ENCODE data around the gene COX7A2L. TPM values are rescaled to one million over a fixed set of nuclear protein-coding genes. Genes with fewer than 3 reads are reported as not detected.
A peak's percentile ranks its signal among the peaks of the same experiment; 100 is the strongest.

COX7A2L gene
- total and polyA plus RNA-seq, 4 donors, result 55.0 to 102 (median 77.0) TPM

DNA sequence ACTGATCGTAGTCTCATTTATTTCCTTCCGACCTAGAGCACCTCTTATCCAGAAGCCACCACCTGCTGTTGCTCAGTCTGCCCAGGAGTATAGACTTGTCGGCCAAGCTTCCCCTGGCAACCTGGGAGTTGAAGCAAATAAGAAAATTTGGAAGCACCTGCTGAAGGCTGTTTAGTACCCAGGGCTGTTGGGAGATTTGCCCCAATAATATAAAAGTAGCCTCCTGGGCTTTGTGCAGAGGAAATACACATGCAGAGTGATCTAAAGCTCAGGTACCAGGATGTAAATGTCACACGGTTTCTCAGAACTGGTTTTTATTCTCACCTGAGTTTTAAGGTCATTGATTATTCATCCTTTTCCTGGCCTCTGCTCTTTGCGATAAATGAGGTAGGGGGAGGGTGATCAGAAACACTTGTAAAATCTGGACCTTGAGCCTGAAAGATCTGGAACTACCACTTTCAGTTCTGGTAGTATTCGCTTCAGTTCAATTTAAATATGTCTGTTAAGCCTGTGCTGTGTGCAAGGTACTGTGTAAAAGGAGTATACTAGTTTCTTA, 789 bp upstream of the COX7A2L start:
- Histone ChIP-seq H3K9ac (ENCODE audit: low read depth in 1 of 2, low read length in 2 of 2) (peak overlapping the region; percentile 71 to 74), H3K9me3 (ENCODE audit: control insufficient read depth in 4 of 4, low read length in 3 of 4) (no peaks in the 10 kb centered on the region), H3K27ac (ENCODE audit: low read depth in 1 of 2, low read length in 2 of 2) (peak overlapping the region; percentile 94 to 99), H3K4me1 (ENCODE audit: control insufficient read depth in 4 of 4, insufficient read depth in 4 of 4, low read length in 3 of 4) (peaks cover 9 to 39% (median 31%) of the 10 kb centered on the region in 4 donors), H3K27me3 (ENCODE audit: control insufficient read depth in 4 of 4, insufficient read depth in 4 of 4, low read length in 3 of 4) (no peaks in the 10 kb centered on the region), H3K4me3 (ENCODE audit: low read depth in 1 of 3, low read length in 3 of 3) (peak overlapping the region; percentile 41 to 59 (median 45)), H3K36me3 (ENCODE audit: control insufficient read depth in 4 of 4, insufficient read depth in 3 of 4, low read depth in 1 of 4, low read length in 3 of 4) (no peaks in the 10 kb centered on the region)
- WGBS, result 7% methylated on average over 6 of the region's 6 CpGs
- no peak for DNase-seq (ENCODE audit: low spot score)
- TF ChIP-seq HNF4A (conservative IDR thresholded peaks at IDR 0.05) (peak; percentile 56 to 72), EGR1 (IDR thresholded peaks at IDR 0.05; ENCODE audit: low read depth in 2 of 2) (no peak), RAD21 (IDR thresholded peaks at IDR 0.05) (no peak), GABPA (IDR thresholded peaks at IDR 0.05 in 1 of 2, conservative IDR thresholded peaks at IDR 0.05 in 1 of 2) (no peak), FOXA2 (IDR thresholded peaks at IDR 0.05) (no peak), TAF1 (conservative IDR thresholded peaks at IDR 0.05) (peak; percentile 19), SP1 (IDR thresholded peaks at IDR 0.05) (peak; percentile 37), NR2F2 (IDR thresholded peaks at IDR 0.05) (no peak)
- TF ChIP-seq, protein P1, sequence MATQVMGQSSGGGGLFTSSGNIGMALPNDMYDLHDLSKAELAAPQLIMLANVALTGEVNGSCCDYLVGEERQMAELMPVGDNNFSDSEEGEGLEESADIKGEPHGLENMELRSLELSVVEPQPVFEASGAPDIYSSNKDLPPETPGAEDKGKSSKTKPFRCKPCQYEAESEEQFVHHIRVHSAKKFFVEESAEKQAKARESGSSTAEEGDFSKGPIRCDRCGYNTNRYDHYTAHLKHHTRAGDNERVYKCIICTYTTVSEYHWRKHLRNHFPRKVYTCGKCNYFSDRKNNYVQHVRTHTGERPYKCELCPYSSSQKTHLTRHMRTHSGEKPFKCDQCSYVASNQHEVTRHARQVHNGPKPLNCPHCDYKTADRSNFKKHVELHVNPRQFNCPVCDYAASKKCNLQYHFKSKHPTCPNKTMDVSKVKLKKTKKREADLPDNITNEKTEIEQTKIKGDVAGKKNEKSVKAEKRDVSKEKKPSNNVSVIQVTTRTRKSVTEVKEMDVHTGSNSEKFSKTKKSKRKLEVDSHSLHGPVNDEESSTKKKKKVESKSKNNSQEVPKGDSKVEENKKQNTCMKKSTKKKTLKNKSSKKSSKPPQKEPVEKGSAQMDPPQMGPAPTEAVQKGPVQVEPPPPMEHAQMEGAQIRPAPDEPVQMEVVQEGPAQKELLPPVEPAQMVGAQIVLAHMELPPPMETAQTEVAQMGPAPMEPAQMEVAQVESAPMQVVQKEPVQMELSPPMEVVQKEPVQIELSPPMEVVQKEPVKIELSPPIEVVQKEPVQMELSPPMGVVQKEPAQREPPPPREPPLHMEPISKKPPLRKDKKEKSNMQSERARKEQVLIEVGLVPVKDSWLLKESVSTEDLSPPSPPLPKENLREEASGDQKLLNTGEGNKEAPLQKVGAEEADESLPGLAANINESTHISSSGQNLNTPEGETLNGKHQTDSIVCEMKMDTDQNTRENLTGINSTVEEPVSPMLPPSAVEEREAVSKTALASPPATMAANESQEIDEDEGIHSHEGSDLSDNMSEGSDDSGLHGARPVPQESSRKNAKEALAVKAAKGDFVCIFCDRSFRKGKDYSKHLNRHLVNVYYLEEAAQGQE (IDR thresholded peaks at IDR 0.05), result no peak
- TF ChIP-seq, protein P2, sequence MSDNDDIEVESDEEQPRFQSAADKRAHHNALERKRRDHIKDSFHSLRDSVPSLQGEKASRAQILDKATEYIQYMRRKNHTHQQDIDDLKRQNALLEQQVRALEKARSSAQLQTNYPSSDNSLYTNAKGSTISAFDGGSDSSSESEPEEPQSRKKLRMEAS (IDR thresholded peaks at IDR 0.05), result no peak
- TF ChIP-seq, protein P3, sequence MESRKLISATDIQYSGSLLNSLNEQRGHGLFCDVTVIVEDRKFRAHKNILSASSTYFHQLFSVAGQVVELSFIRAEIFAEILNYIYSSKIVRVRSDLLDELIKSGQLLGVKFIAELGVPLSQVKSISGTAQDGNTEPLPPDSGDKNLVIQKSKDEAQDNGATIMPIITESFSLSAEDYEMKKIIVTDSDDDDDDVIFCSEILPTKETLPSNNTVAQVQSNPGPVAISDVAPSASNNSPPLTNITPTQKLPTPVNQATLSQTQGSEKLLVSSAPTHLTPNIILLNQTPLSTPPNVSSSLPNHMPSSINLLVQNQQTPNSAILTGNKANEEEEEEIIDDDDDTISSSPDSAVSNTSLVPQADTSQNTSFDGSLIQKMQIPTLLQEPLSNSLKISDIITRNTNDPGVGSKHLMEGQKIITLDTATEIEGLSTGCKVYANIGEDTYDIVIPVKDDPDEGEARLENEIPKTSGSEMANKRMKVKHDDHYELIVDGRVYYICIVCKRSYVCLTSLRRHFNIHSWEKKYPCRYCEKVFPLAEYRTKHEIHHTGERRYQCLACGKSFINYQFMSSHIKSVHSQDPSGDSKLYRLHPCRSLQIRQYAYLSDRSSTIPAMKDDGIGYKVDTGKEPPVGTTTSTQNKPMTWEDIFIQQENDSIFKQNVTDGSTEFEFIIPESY (IDR thresholded peaks at IDR 0.05), result no peak

DNA sequence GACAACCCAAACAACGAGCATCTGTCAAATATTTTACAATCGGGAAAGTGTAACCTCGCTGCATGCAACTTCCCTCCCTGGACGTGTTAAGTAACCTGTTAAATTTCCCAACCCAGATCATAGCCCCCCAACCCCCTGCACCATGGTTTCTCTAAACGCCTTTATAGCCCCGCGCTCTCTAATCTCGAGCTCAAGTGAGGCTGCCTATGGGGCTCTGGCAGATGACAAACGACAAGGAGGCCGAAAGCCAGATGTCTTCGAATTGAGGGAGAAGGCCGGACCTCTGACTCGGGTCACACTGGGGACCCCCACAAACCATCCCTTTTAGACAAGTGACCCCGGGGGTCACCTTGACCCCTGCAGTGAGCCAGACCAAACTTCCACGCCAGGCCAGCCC, 526 bp downstream of the COX7A2L start:
- H3K4me3 ChIP-seq (ENCODE audit: low read depth in 1 of 3, low read length in 3 of 3), result peak overlapping the region; percentile 80 to 91 (median 88)
- H3K9ac ChIP-seq (ENCODE audit: low read depth in 1 of 2, low read length in 2 of 2), result peak overlapping the region; percentile 93
- H3K27ac ChIP-seq (ENCODE audit: low read depth in 1 of 2, low read length in 2 of 2), result peak overlapping the region; percentile 94 to 99
- DNase-seq (ENCODE audit: low spot score), result no peak
- H3K36me3 ChIP-seq (ENCODE audit: control insufficient read depth in 4 of 4, insufficient read depth in 3 of 4, low read depth in 1 of 4, low read length in 3 of 4), result no peaks in the 10 kb centered on the region
- TF ChIP-seq FOXA2 (IDR thresholded peaks at IDR 0.05), result no peak
- TF ChIP-seq, protein P3 (IDR thresholded peaks at IDR 0.05), result no peak
- TF ChIP-seq FOXA1 (IDR thresholded peaks at IDR 0.05), result no peak
- TF ChIP-seq, protein P4, sequence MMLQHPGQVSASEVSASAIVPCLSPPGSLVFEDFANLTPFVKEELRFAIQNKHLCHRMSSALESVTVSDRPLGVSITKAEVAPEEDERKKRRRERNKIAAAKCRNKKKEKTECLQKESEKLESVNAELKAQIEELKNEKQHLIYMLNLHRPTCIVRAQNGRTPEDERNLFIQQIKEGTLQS (IDR thresholded peaks at IDR 0.05), result no peak
- no peak for TF ChIP-seq HNF4G (IDR thresholded peaks at IDR 0.05)
- no peak for TF ChIP-seq HNF4A (conservative IDR thresholded peaks at IDR 0.05)
- no peak for TF ChIP-seq NR2F2 (IDR thresholded peaks at IDR 0.05)
- no peak for TF ChIP-seq RXRA (IDR thresholded peaks at IDR 0.05)
- TF ChIP-seq SP1 (IDR thresholded peaks at IDR 0.05), result no peak
- TF ChIP-seq, protein P5, sequence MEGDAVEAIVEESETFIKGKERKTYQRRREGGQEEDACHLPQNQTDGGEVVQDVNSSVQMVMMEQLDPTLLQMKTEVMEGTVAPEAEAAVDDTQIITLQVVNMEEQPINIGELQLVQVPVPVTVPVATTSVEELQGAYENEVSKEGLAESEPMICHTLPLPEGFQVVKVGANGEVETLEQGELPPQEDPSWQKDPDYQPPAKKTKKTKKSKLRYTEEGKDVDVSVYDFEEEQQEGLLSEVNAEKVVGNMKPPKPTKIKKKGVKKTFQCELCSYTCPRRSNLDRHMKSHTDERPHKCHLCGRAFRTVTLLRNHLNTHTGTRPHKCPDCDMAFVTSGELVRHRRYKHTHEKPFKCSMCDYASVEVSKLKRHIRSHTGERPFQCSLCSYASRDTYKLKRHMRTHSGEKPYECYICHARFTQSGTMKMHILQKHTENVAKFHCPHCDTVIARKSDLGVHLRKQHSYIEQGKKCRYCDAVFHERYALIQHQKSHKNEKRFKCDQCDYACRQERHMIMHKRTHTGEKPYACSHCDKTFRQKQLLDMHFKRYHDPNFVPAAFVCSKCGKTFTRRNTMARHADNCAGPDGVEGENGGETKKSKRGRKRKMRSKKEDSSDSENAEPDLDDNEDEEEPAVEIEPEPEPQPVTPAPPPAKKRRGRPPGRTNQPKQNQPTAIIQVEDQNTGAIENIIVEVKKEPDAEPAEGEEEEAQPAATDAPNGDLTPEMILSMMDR (IDR thresholded peaks at IDR 0.05; ENCODE audit: low read depth, low read length, missing input control), result no peak
- TF ChIP-seq RAD21 (IDR thresholded peaks at IDR 0.05), result no peak
- TF ChIP-seq, protein P1 (IDR thresholded peaks at IDR 0.05), result no peak
- TF ChIP-seq TAF1 (conservative IDR thresholded peaks at IDR 0.05), result no peak
- TF ChIP-seq YY1 (IDR thresholded peaks at IDR 0.05), result no peak
- TF ChIP-seq, protein P2 (IDR thresholded peaks at IDR 0.05), result no peak
- peaks cover 9 to 47% (median 31%) of the 10 kb centered on the region in 4 donors for H3K4me1 ChIP-seq (ENCODE audit: control insufficient read depth in 4 of 4, insufficient read depth in 4 of 4, low read length in 3 of 4)
- under 1% methylated on average over 15 of the region's 15 CpGs for WGBS
- no peaks in the 10 kb centered on the region for H3K9me3 ChIP-seq (ENCODE audit: control insufficient read depth in 4 of 4, low read length in 3 of 4)
- H3K27me3 ChIP-seq (ENCODE audit: control insufficient read depth in 4 of 4, insufficient read depth in 4 of 4, low read length in 3 of 4), result no peaks in the 10 kb centered on the region
